MM.1S (cell line): ENCODE results near the gene CSN2.

Source experiments
- CTCF ChIP-seq: fragments of 300-600 bp; sonication (generic); IDR thresholded peaks from 2 replicates; pipeline ENCODE4 v1.5.1; 2016; ENCODE audit warnings: antibody characterized with exemption, low read length, mixed read lengths
- EZH2 ChIP-seq: fragments of 300-600 bp; sonication (generic); optimal IDR thresholded peaks from 2 replicates; pipeline ENCODE3; 2017; ENCODE audit warnings: low read depth, mild to moderate bottlenecking, antibody characterized with exemption, low read length, mixed read lengths
- EZH2phosphoT487 ChIP-seq: fragments of 300-600 bp; sonication (generic); IDR thresholded peaks from 2 replicates; pipeline ENCODE4 v1.6.1; 2018; ENCODE audit warnings: antibody characterized with exemption, low read length

- TF ChIP-seq CTCF (no peak), EZH2 (no peak), EZH2phosphoT487 (no peak)
These were observed 8.3 kb downstream of the CSN2 start for GRCh38 chr4:69957209-69957608.
